ENCODE measurements around the gene MT1E. TPM values are rescaled to one million over a fixed set of nuclear protein-coding genes. Genes with fewer than 3 reads are reported as not detected.

The MT1E gene
- total and polyA plus RNA-seq, 2 of the 13 experiments (the other 11 are each of a cell fraction or from before 2014, with no cell fraction given), result 110 to 1,072 TPM

GRCh38 chr16:56667581-56668571 lies 42.3 kb downstream of the MT1E start, which contains the start of gene MT1G (continued):
- TF ChIP-seq ZXDC (CRISPR knock-in tag; IDR thresholded peaks at IDR 0.05) (no peak), ZNF136 (CRISPR knock-in tag; IDR thresholded peaks at IDR 0.05; ENCODE audit: low read depth) (0 out of 2 replicates have a peak, but pooled peaks have one; percentile 68), CENPX (CRISPR knock-in tag; IDR thresholded peaks at IDR 0.05) (no peak), MLXIP (CRISPR knock-in tag; IDR thresholded peaks at IDR 0.05; ENCODE audit: borderline replicate concordance) (no peak), HES4 (CRISPR knock-in tag; IDR thresholded peaks at IDR 0.05; ENCODE audit: borderline replicate concordance) (no peak), FOXP4 (CRISPR knock-in tag; IDR thresholded peaks at IDR 0.05) (peak; percentile 19; the same call in 1 of the 2 replicates), ZBTB7B (CRISPR knock-in tag; IDR thresholded peaks at IDR 0.05) (peak; percentile 73), HDAC6 (IDR thresholded peaks at IDR 0.05; ENCODE audit: low read depth, low read length) (no peak), ZNF329 (CRISPR knock-in tag; IDR thresholded peaks at IDR 0.05; ENCODE audit: low read depth) (no peak), ZNF101 (CRISPR knock-in tag; IDR thresholded peaks at IDR 0.05; ENCODE audit: borderline replicate concordance, low read depth) (no peak; the same call in 1 of the 2 replicates), ZBED4 (CRISPR knock-in tag; IDR thresholded peaks at IDR 0.05; ENCODE audit: borderline replicate concordance) (no peak), KLF15 (CRISPR knock-in tag; IDR thresholded peaks at IDR 0.05; ENCODE audit: borderline replicate concordance) (no peak), ZNF441 (CRISPR knock-in tag; IDR thresholded peaks at IDR 0.05; ENCODE audit: borderline replicate concordance) (no peak; the same call in 1 of the 2 replicates), JDP2 (CRISPR knock-in tag; IDR thresholded peaks at IDR 0.05; ENCODE audit: borderline replicate concordance) (no peak)

Measured in HepG2 (cell line).